Lower lobe of right lung (tissue), 2 donors: ENCODE results near the gene EPHA4. TPM values are rescaled to one million over a fixed set of nuclear protein-coding genes. Genes with fewer than 3 reads are reported as not detected.
A peak's percentile ranks its signal among the peaks of the same experiment; 100 is the strongest.

Experiments
- ATAC-seq, 2 donors: fragments of 200-7000 bp; cut with Tn5 transposase; one replicate each; pipeline ENCODE4 v1.9.1; 2020 to 2022; ENCODE audit warnings: mild to moderate bottlenecking in 2 of 2, moderate library complexity in 2 of 2
- DNase-seq: peaks from one replicate; pipeline ENCODE4 v3.0.0-alpha.2; 2020
- H3K27ac ChIP-seq: fragments of 200-600 bp; one replicate; pipeline ENCODE4 v1.8.0; 2022
- H3K27me3 ChIP-seq: fragments of 200-600 bp; one replicate; pipeline ENCODE4 v1.8.0; 2022; ENCODE audit warnings: low read depth
- H3K36me3 ChIP-seq: fragments of 200-600 bp; one replicate; pipeline ENCODE4 v1.8.0; 2022; ENCODE audit warnings: mild to moderate bottlenecking
- H3K4me1 ChIP-seq: fragments of 200-600 bp; one replicate; pipeline ENCODE4 v1.8.0; 2022
- H3K4me3 ChIP-seq: fragments of 200-600 bp; one replicate; pipeline ENCODE4 v1.8.0; 2022; ENCODE audit warnings: mild to moderate bottlenecking
- H3K9me3 ChIP-seq: fragments of 200-600 bp; one replicate; pipeline ENCODE4 v1.8.0; 2022
- CTCF ChIP-seq: fragments of 200-600 bp; IDR thresholded peaks from one replicate; pipeline ENCODE4 v1.8.0; 2022; ENCODE audit warnings: antibody characterized with exemption, mild to moderate bottlenecking
- intact Hi-C: fragments of 100-400 bp; cut with DNase I; formaldehyde crosslinking; loops from one replicate; pipeline ENCODE4 v1.11.0; 2022
- total RNA-seq: library from RNA; stranded (reverse); fragmentation: NEBNext Ultra II Directional; extraction: Animal tissue kit (Norgen Biotek cat#: 25700); gene quantifications from one replicate; pipeline ENCODE4 v1.2.1, GENCODE V29; 2021
- donor health status: DM: no; HTN: yes; CAD: no; lungs with severe emphysema.

The EPHA4 gene
- total RNA-seq, 1 donor from 2014 or later, result 13.8 TPM

- no peak for TF ChIP-seq CTCF
- H3K4me1 ChIP-seq, result peaks cover 40% of the 10 kb centered on the region
- no peaks in the 10 kb centered on the region for H3K27me3 ChIP-seq
- no peaks in the 10 kb centered on the region for H3K36me3 ChIP-seq
- intact Hi-C loops, result no loop called here
- H3K9me3 ChIP-seq, result no peaks in the 10 kb centered on the region
- ATAC-seq (no peak), DNase-seq (no peak)
- no peak overlapping the region for H3K4me3 ChIP-seq
- H3K27ac ChIP-seq, result no peak overlapping the region
Observed at GRCh38 chr2:221524158-221524557, 47.9 kb downstream of the EPHA4 start.

GRCh38 chr2:221521233-221521845 is 50.8 kb downstream of the EPHA4 start:
- ATAC-seq, result no peak
- no peak for TF ChIP-seq CTCF

GRCh38 chr2:221518935-221519625 is 53.0 kb downstream of the EPHA4 start:
- ATAC-seq, result peak in 1 of 2 donors; percentile 6
- H3K9me3 ChIP-seq, result no peaks in the 10 kb centered on the region
- no peak overlapping the region for H3K4me3 ChIP-seq

More at GRCh38 chr2:221521233-221521845, 50.8 kb downstream of the EPHA4 start:
- no peaks in the 10 kb centered on the region for H3K36me3 ChIP-seq
- intact Hi-C loops, result no loop called here
- peaks cover 44% of the 10 kb centered on the region for H3K4me1 ChIP-seq
- no peaks in the 10 kb centered on the region for H3K27me3 ChIP-seq
- H3K27ac ChIP-seq, result no peak overlapping the region
- no peak for DNase-seq
- H3K9me3 ChIP-seq, result no peaks in the 10 kb centered on the region
- H3K4me3 ChIP-seq, result no peak overlapping the region

GRCh38 chr2:221518201-221518934 is 53.7 kb downstream of the EPHA4 start:
- DNase-seq (no peak), ATAC-seq (peak; percentile 49 to 56)
- Histone ChIP-seq H3K36me3 (no peaks in the 10 kb centered on the region), H3K27ac (peak overlapping the region; percentile 54), H3K9me3 (no peaks in the 10 kb centered on the region), H3K27me3 (no peaks in the 10 kb centered on the region), H3K4me1 (peaks cover 44% of the 10 kb centered on the region), H3K4me3 (no peak overlapping the region)
- intact Hi-C loops, result no loop called here
- no peak for TF ChIP-seq CTCF

More at GRCh38 chr2:221518935-221519625, 53.0 kb downstream of the EPHA4 start:
- H3K27me3 ChIP-seq, result no peaks in the 10 kb centered on the region
- TF ChIP-seq CTCF, result no peak
- intact Hi-C loops, result no loop called here
- H3K36me3 ChIP-seq, result no peaks in the 10 kb centered on the region
- no peak for DNase-seq
- H3K27ac ChIP-seq, result peak overlapping the region; percentile 54
- H3K4me1 ChIP-seq, result peaks cover 44% of the 10 kb centered on the region

GRCh38 chr2:221517696-221518151 is 54.4 kb downstream of the EPHA4 start:
- no peaks in the 10 kb centered on the region for H3K36me3 ChIP-seq
- no peaks in the 10 kb centered on the region for H3K9me3 ChIP-seq
- ATAC-seq (peak; percentile 91 to 93), DNase-seq (peak; percentile 85)
- TF ChIP-seq CTCF, result no peak
- H3K27me3 ChIP-seq, result no peaks in the 10 kb centered on the region
- H3K27ac ChIP-seq, result peak overlapping the region; percentile 54
- H3K4me3 ChIP-seq, result no peak overlapping the region
- intact Hi-C loops, result no loop called here
- peaks cover 44% of the 10 kb centered on the region for H3K4me1 ChIP-seq
